ENCODE measurements around the gene MEGF11. TPM values are rescaled to one million over a fixed set of nuclear protein-coding genes. Genes with fewer than 3 reads are reported as not detected.
A peak's percentile ranks its signal among the peaks of the same experiment; 100 is the strongest.

Gene MEGF11
- 0.25 TPM for total RNA-seq

- DNase-seq (ENCODE audit: extremely low spot score in 2 of 2) = no peak
- Histone ChIP-seq H3K9me3 (no peaks in the 10 kb centered on the region), H3K27me3 (no peaks in the 10 kb centered on the region), H3K4me1 (peaks cover 34% of the 10 kb centered on the region), H3K27ac (no peak within 1 kb of the TSS), H3K4me3 (peak within 1 kb of the TSS; percentile 40 to 53), H3K36me3 (no peaks in the 10 kb centered on the region)
- intact Hi-C loops (cut with DNase I) = no loop called here
- TF ChIP-seq POLR2A (IDR thresholded peaks at IDR 0.05) (no peak), POLR2AphosphoS5 (IDR thresholded peaks at IDR 0.05; ENCODE audit: insufficient read depth in 1 of 2, low read depth in 1 of 2) (no peak)
Measured at GRCh38 chr15:66253418-66254088, at the start of gene MEGF11. TSS of gene MEGF11 (minus strand) at chr15:66253750. CDS start at chr15:66128403, 125,347 bp downstream.

GRCh38 chr15:66302489-66303278, 49.1 kb upstream of the MEGF11 start:
- intact Hi-C loops (cut with DNase I) = no loop called here

GRCh38 chr15:66298803-66299251, 45.3 kb upstream of the MEGF11 start:
- no peak overlapping the region for H3K4me3 ChIP-seq
- no peak overlapping the region for H3K27ac ChIP-seq
- intact Hi-C loops (cut with DNase I) = no loop called here
- no peaks in the 10 kb centered on the region for H3K27me3 ChIP-seq
- no peak for DNase-seq (ENCODE audit: extremely low spot score in 2 of 2)
- peaks cover 20% of the 10 kb centered on the region for H3K4me1 ChIP-seq
- no peaks in the 10 kb centered on the region for H3K9me3 ChIP-seq
- TF ChIP-seq CTCF (IDR thresholded peaks at IDR 0.05) (no peak), POLR2AphosphoS5 (IDR thresholded peaks at IDR 0.05; ENCODE audit: insufficient read depth in 1 of 2, low read depth in 1 of 2) (no peak), POLR2A (IDR thresholded peaks at IDR 0.05) (no peak)
- peaks cover 0 to 4% of the 10 kb centered on the region in 2 donors for H3K36me3 ChIP-seq

More at GRCh38 chr15:66302489-66303278, 49.1 kb upstream of the MEGF11 start:
- Histone ChIP-seq H3K4me1 (no peaks in the 10 kb centered on the region), H3K4me3 (no peak overlapping the region), H3K27me3 (no peaks in the 10 kb centered on the region), H3K27ac (no peak overlapping the region), H3K36me3 (no peaks in the 10 kb centered on the region), H3K9me3 (no peaks in the 10 kb centered on the region)
- no peak for DNase-seq (ENCODE audit: extremely low spot score in 2 of 2)
- TF ChIP-seq POLR2A (IDR thresholded peaks at IDR 0.05) = no peak
- TF ChIP-seq POLR2AphosphoS5 (IDR thresholded peaks at IDR 0.05; ENCODE audit: insufficient read depth in 1 of 2, low read depth in 1 of 2) = no peak
- TF ChIP-seq CTCF (IDR thresholded peaks at IDR 0.05) = no peak

GRCh38 chr15:66296186-66296585, 42.6 kb upstream of the MEGF11 start:
- peaks cover 0 to 4% of the 10 kb centered on the region in 2 donors for H3K36me3 ChIP-seq
- DNase-seq (ENCODE audit: extremely low spot score in 2 of 2) = no peak

GRCh38 chr15:66294932-66295235, 41.3 kb upstream of the MEGF11 start:
- H3K27ac ChIP-seq = peak overlapping the region; percentile 91
- H3K9me3 ChIP-seq = no peaks in the 10 kb centered on the region
- peaks cover 0 to 4% of the 10 kb centered on the region in 2 donors for H3K36me3 ChIP-seq
- no peak for TF ChIP-seq CTCF (IDR thresholded peaks at IDR 0.05)
- TF ChIP-seq POLR2AphosphoS5 (IDR thresholded peaks at IDR 0.05; ENCODE audit: insufficient read depth in 1 of 2, low read depth in 1 of 2) = no peak
- TF ChIP-seq POLR2A (IDR thresholded peaks at IDR 0.05) = no peak
- peaks cover 42% of the 10 kb centered on the region for H3K4me1 ChIP-seq
- H3K4me3 ChIP-seq = peak overlapping the region; percentile 65 to 92
- DNase-seq (ENCODE audit: extremely low spot score in 2 of 2) = no peak
- intact Hi-C loops (cut with DNase I) = no loop called here
- no peaks in the 10 kb centered on the region for H3K27me3 ChIP-seq

More at GRCh38 chr15:66296186-66296585, 42.6 kb upstream of the MEGF11 start:
- TF ChIP-seq POLR2A (IDR thresholded peaks at IDR 0.05) (no peak), CTCF (IDR thresholded peaks at IDR 0.05) (no peak)
- Histone ChIP-seq H3K4me3 (no peak overlapping the region), H3K4me1 (peaks cover 33% of the 10 kb centered on the region), H3K27me3 (no peaks in the 10 kb centered on the region), H3K9me3 (no peaks in the 10 kb centered on the region), H3K27ac (no peak overlapping the region)
- intact Hi-C loops (cut with DNase I) = no loop called here
